Neural cell (in vitro differentiated cells): ENCODE measurements around the gene MRPL42.

Experiments used
- POLR2AphosphoS5 ChIP-seq: IDR thresholded peaks from 2 replicates; pipeline ENCODE4 v1.6.1; 2012
- SMC3 ChIP-seq: fragments of 450-650 bp; conservative IDR thresholded peaks from 2 replicates; pipeline ENCODE4 v1.6.1; 2014; ENCODE audit warnings: antibody characterized with exemption, mild to moderate bottlenecking, moderate library complexity; ENCODE audit not compliant: poor library complexity
- TF ChIP-seq, protein P1 (sequence below): fragments of 450-650 bp; IDR thresholded peaks from 2 replicates; pipeline ENCODE4 v1.5.1; 2014; ENCODE audit warnings: antibody characterized with exemption, mild to moderate bottlenecking, moderate library complexity; ENCODE audit not compliant: poor library complexity, severe bottlenecking
- TF ChIP-seq, protein P2 (sequence below): IDR thresholded peaks from 2 replicates; pipeline ENCODE4 v1.6.1; 2012; ENCODE audit warnings: borderline replicate concordance

DNA sequence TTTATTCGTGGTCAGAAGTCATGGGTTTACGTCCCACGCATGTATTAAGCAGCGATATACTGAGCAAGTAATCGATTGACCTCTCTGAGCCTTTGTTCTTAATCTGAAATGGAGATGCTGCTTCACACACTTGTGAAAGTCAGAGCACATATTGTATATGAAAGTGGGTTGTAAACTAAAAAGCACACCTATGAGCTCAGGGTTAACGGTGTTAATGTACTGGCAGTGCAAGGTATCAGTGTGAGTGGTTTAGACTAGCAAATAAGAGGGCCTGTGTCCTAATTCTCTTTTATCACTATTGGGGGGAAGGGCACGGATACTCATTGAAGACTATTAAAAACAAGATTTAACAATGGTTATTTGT, 676 bp downstream of the MRPL42 start:
- TF ChIP-seq, protein P1, sequence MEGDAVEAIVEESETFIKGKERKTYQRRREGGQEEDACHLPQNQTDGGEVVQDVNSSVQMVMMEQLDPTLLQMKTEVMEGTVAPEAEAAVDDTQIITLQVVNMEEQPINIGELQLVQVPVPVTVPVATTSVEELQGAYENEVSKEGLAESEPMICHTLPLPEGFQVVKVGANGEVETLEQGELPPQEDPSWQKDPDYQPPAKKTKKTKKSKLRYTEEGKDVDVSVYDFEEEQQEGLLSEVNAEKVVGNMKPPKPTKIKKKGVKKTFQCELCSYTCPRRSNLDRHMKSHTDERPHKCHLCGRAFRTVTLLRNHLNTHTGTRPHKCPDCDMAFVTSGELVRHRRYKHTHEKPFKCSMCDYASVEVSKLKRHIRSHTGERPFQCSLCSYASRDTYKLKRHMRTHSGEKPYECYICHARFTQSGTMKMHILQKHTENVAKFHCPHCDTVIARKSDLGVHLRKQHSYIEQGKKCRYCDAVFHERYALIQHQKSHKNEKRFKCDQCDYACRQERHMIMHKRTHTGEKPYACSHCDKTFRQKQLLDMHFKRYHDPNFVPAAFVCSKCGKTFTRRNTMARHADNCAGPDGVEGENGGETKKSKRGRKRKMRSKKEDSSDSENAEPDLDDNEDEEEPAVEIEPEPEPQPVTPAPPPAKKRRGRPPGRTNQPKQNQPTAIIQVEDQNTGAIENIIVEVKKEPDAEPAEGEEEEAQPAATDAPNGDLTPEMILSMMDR = no peak
- TF ChIP-seq POLR2AphosphoS5 (no peak), SMC3 (no peak)
- TF ChIP-seq, protein P2, sequence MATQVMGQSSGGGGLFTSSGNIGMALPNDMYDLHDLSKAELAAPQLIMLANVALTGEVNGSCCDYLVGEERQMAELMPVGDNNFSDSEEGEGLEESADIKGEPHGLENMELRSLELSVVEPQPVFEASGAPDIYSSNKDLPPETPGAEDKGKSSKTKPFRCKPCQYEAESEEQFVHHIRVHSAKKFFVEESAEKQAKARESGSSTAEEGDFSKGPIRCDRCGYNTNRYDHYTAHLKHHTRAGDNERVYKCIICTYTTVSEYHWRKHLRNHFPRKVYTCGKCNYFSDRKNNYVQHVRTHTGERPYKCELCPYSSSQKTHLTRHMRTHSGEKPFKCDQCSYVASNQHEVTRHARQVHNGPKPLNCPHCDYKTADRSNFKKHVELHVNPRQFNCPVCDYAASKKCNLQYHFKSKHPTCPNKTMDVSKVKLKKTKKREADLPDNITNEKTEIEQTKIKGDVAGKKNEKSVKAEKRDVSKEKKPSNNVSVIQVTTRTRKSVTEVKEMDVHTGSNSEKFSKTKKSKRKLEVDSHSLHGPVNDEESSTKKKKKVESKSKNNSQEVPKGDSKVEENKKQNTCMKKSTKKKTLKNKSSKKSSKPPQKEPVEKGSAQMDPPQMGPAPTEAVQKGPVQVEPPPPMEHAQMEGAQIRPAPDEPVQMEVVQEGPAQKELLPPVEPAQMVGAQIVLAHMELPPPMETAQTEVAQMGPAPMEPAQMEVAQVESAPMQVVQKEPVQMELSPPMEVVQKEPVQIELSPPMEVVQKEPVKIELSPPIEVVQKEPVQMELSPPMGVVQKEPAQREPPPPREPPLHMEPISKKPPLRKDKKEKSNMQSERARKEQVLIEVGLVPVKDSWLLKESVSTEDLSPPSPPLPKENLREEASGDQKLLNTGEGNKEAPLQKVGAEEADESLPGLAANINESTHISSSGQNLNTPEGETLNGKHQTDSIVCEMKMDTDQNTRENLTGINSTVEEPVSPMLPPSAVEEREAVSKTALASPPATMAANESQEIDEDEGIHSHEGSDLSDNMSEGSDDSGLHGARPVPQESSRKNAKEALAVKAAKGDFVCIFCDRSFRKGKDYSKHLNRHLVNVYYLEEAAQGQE = no peak
